Left ventricle myocardium inferior (tissue), 1 donor: ENCODE data around the gene BCAS1. TPM values are rescaled to one million over a fixed set of nuclear protein-coding genes. Genes with fewer than 3 reads are reported as not detected.

ENCODE experiments used
- DNase-seq: peaks from one replicate; pipeline ENCODE4 v3.0.0-alpha.2; 2020
- H3K27ac ChIP-seq: fragments of 200-600 bp; replicated peaks from 2 replicates; pipeline ENCODE4 v1.8.0; 2021
- H3K27me3 ChIP-seq: fragments of 200-600 bp; 2 replicates; pipeline ENCODE4 v1.8.0; 2021; ENCODE audit warnings: low read depth
- H3K36me3 ChIP-seq: fragments of 200-600 bp; 2 replicates; pipeline ENCODE4 v1.8.0; 2021
- H3K4me1 ChIP-seq: fragments of 200-600 bp; 2 replicates; pipeline ENCODE4 v1.8.0; 2021
- H3K4me3 ChIP-seq: fragments of 200-600 bp; 2 replicates; pipeline ENCODE4 v1.8.0; 2021; ENCODE audit warnings: mild to moderate bottlenecking, moderate library complexity
- H3K9me3 ChIP-seq: fragments of 200-600 bp; replicated peaks from 2 replicates; pipeline ENCODE4 v1.8.0; 2021
- CTCF ChIP-seq: fragments of 200-600 bp; IDR thresholded peaks from 2 replicates; pipeline ENCODE4 v1.8.0; 2021; ENCODE audit warnings: antibody characterized with exemption, mild to moderate bottlenecking, borderline replicate concordance
- intact Hi-C: fragments of 100-400 bp; cut with micrococcal nuclease; formaldehyde crosslinking; loops from one replicate; pipeline ENCODE4 v1.11.0; 2022
- total RNA-seq: library from RNA; stranded (reverse); fragmentation: NEBNext Ultra II Directional; extraction: Animal tissue kit (Norgen Biotek cat#: 25700); gene quantifications from one replicate; pipeline ENCODE4 v1.2.1, GENCODE V29; 2021
- donor health status: DM: no; HTN: yes; CAD: no; lungs with severe emphysema.

The BCAS1 gene
- total RNA-seq, 1 donor from 2014 or later: not detected

GRCh38 chr20:54084193-54084592 is 13.8 kb upstream of the BCAS1 start:
- H3K4me3 ChIP-seq: no peak overlapping the region
- intact Hi-C loops: no loop called here
- H3K9me3 ChIP-seq: no peaks in the 10 kb centered on the region
- peaks cover 19% of the 10 kb centered on the region for H3K27me3 ChIP-seq
- H3K27ac ChIP-seq: no peak overlapping the region
- no peak for DNase-seq
- H3K36me3 ChIP-seq: no peaks in the 10 kb centered on the region
- H3K4me1 ChIP-seq: no peaks in the 10 kb centered on the region
- TF ChIP-seq CTCF: no peak

GRCh38 chr20:54083459-54083858 is 13.1 kb upstream of the BCAS1 start:
- no peaks in the 10 kb centered on the region for H3K4me1 ChIP-seq
- no peak for TF ChIP-seq CTCF
- intact Hi-C loops: no loop called here
- no peak overlapping the region for H3K4me3 ChIP-seq
- H3K27me3 ChIP-seq: peaks cover 12% of the 10 kb centered on the region
- no peak for DNase-seq
- no peaks in the 10 kb centered on the region for H3K36me3 ChIP-seq
- H3K9me3 ChIP-seq: no peaks in the 10 kb centered on the region
- H3K27ac ChIP-seq: no peak overlapping the region

- no peak for DNase-seq
- no peak overlapping the region for H3K27ac ChIP-seq
- intact Hi-C loops: no loop called here
- H3K36me3 ChIP-seq: no peaks in the 10 kb centered on the region
- H3K4me1 ChIP-seq: peaks cover 3% of the 10 kb centered on the region
- no peaks in the 10 kb centered on the region for H3K9me3 ChIP-seq
- TF ChIP-seq CTCF: no peak
- H3K27me3 ChIP-seq: peaks cover 11% of the 10 kb centered on the region
- H3K4me3 ChIP-seq: no peak overlapping the region
Observed at GRCh38 chr20:54082100-54082499, 11.7 kb upstream of the BCAS1 start.

GRCh38 chr20:54079652-54080051 is 9.3 kb upstream of the BCAS1 start:
- peaks cover 3% of the 10 kb centered on the region for H3K4me1 ChIP-seq
- intact Hi-C loops: no loop called here
- TF ChIP-seq CTCF: no peak
- no peak for DNase-seq
- no peaks in the 10 kb centered on the region for H3K36me3 ChIP-seq
- no peak overlapping the region for H3K4me3 ChIP-seq
- peaks cover 11% of the 10 kb centered on the region for H3K27me3 ChIP-seq
- no peaks in the 10 kb centered on the region for H3K9me3 ChIP-seq
- no peak overlapping the region for H3K27ac ChIP-seq

- Histone ChIP-seq H3K9me3 (no peaks in the 10 kb centered on the region), H3K4me3 (no peak overlapping the region), H3K27ac (no peak overlapping the region), H3K27me3 (peaks cover 11% of the 10 kb centered on the region), H3K36me3 (no peaks in the 10 kb centered on the region), H3K4me1 (peaks cover 3% of the 10 kb centered on the region)
- DNase-seq: no peak
- TF ChIP-seq CTCF: no peak
- intact Hi-C loops: no loop called here
Observed at GRCh38 chr20:54078296-54078984, 8.0 kb upstream of the BCAS1 start.

- TF ChIP-seq CTCF: no peak
- no peaks in the 10 kb centered on the region for H3K9me3 ChIP-seq
Observed at GRCh38 chr20:54076259-54076658, 5.9 kb upstream of the BCAS1 start.

More at GRCh38 chr20:54076259-54076658, 5.9 kb upstream of the BCAS1 start:
- intact Hi-C loops: no loop called here
- Histone ChIP-seq H3K4me1 (peaks cover 3% of the 10 kb centered on the region), H3K36me3 (no peaks in the 10 kb centered on the region), H3K27ac (no peak overlapping the region), H3K27me3 (peaks cover 2% of the 10 kb centered on the region), H3K4me3 (no peak overlapping the region)
- DNase-seq: no peak
